Measurements from ENCODE around the gene MGST3.
"Not testable (repeated sequence)": the region's sequence is repeated elsewhere in the genome, so short reads cannot be mapped to it uniquely, and the experiment has no call there.

MGST3 gene

DNA sequence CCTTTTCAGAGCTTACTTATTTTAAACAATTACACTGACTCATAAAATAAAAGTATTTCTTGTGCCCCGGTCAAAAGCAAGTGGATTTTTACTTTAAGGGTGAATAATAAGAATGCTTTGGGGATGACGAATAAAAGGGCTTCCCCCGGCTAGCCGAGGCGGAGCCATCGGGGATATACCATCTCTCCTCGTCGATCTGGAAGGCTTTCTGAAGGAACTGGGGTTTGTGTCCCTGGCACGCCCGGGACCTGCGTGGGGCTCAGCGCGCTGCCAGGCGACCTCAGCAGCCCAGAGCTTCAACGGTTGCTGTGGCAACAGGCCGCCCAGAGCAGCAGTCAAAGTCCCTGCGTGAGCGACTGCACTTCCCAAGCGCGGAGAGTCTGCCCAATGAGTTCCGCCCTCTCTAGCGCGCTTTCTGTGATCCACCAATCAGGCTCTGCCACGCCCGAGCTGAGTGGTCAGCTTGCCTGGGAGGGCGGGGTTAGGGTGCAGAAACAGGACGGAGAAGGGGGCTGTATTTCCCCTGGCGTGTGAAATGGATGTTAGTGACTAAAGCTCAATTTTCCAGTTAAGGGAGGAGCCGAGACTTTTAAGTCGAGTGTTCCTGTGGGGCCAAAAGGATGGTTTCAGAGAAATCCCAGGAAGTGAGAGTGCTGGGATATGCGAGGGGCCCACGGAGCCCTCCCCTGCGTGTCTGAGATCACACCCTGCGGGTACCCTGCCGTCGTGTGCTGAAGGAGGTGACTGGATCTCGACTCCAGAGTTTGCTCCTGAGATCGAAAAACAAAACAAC lies 33.0 kb upstream of the MGST3 start:
- peak overlapping the region; percentile 52 to 79 for H3K27ac ChIP-seq

DNA sequence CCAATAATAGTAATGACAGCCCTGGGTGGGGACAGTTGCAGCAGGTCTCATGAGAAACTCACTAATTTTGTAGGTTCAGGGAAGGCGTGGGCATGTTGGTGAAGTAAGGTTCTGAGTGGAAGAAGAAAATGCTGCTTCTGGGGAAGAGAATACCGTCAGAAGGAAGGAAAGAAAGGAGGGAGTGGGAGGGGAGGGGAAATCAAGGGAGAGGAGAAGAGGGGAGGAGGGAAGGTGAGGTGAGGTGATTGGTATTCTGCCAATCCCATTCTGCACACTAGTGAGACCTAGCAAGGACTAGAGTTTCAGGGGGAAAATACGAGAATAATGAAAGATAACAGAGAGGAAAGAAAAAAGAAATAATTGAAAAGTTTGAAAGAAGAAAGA lies 32.4 kb upstream of the MGST3 start:
- H3K4me3 ChIP-seq = peak overlapping the region; percentile 74
- DNase-seq (ENCODE audit: low spot score) = no peak
- H3K27ac ChIP-seq = peak overlapping the region; percentile 52 to 79
- TF ChIP-seq, protein P1, sequence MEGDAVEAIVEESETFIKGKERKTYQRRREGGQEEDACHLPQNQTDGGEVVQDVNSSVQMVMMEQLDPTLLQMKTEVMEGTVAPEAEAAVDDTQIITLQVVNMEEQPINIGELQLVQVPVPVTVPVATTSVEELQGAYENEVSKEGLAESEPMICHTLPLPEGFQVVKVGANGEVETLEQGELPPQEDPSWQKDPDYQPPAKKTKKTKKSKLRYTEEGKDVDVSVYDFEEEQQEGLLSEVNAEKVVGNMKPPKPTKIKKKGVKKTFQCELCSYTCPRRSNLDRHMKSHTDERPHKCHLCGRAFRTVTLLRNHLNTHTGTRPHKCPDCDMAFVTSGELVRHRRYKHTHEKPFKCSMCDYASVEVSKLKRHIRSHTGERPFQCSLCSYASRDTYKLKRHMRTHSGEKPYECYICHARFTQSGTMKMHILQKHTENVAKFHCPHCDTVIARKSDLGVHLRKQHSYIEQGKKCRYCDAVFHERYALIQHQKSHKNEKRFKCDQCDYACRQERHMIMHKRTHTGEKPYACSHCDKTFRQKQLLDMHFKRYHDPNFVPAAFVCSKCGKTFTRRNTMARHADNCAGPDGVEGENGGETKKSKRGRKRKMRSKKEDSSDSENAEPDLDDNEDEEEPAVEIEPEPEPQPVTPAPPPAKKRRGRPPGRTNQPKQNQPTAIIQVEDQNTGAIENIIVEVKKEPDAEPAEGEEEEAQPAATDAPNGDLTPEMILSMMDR (IDR thresholded peaks at IDR 0.05) = no peak

More for the DNA sequence above, 33.0 kb upstream of the MGST3 start:
- TF ChIP-seq, protein P1 (IDR thresholded peaks at IDR 0.05) = no peak
- peak overlapping the region; percentile 74 for H3K4me3 ChIP-seq
- peak; percentile 98 for DNase-seq (ENCODE audit: low spot score)

DNA sequence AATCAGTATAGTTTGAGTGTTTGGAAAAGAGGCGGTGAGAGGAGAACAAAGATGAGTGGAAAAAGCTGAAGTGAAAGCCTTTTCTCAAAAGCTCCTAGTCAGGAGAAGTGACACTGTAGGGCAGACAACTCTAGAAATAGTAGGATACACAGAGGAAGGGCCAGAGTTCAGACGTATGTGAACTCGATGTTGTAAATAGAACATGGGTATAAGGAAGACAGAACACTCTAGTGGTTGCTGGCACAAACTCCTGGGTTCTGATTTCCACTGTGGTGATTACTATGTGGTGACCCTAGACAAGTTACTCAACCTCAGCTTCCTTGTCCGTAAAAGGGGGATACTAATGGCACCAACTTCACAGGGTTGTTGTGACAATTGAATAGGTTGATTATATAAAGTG lies 30.2 kb upstream of the MGST3 start:
- TF ChIP-seq, protein P1 (IDR thresholded peaks at IDR 0.05) = no peak
- no peak for DNase-seq (ENCODE audit: low spot score)
- no peak overlapping the region for H3K4me3 ChIP-seq
- H3K27ac ChIP-seq = no peak overlapping the region

DNA sequence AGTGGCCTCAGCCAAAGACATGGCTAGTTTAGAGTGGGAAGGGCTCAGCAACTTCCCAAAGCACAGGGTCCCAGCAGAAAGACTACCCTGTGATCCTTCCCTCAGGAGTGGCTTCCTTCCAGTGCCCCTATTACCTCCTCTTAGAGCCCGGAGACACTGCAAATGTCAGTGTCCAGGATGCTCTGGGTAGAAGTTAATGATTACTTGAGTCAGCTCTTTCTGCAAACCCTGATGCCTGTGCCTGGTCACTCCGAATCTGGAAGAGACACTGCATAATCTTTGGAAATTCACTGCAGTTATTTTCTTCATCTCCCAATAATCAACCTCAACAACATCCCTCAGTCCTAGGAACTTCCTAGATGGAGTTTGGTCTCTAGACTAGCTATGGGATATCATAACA lies 27.2 kb upstream of the MGST3 start:
- Histone ChIP-seq H3K4me3 (no peak overlapping the region), H3K27ac (no peak overlapping the region)
- TF ChIP-seq, protein P1 (IDR thresholded peaks at IDR 0.05) = no peak
- DNase-seq (ENCODE audit: low spot score) = no peak

DNA sequence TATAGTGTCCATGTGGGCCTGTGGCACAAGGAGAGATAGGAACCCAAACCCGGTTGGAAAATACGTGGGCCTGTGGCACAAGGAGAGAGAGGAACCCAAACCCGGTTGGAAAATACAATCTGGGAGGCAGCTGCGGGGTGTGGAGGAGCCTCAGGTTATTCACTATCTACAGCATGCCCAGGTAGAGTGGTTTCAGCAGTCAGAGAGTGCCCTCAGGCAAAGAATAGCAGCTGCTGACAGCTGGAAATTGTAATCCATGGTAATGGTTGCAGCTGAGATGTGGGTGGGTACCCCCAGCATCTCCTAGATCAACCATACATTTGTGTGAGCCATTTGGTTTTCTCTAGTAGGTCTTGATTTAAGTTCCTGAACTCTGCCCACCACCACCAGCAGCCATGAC lies 25.8 kb upstream of the MGST3 start:
- DNase-seq (ENCODE audit: low spot score) = no peak
- Histone ChIP-seq H3K4me3 (no peak overlapping the region), H3K27ac (no peak overlapping the region)
- TF ChIP-seq, protein P1 (IDR thresholded peaks at IDR 0.05) = no peak

DNA sequence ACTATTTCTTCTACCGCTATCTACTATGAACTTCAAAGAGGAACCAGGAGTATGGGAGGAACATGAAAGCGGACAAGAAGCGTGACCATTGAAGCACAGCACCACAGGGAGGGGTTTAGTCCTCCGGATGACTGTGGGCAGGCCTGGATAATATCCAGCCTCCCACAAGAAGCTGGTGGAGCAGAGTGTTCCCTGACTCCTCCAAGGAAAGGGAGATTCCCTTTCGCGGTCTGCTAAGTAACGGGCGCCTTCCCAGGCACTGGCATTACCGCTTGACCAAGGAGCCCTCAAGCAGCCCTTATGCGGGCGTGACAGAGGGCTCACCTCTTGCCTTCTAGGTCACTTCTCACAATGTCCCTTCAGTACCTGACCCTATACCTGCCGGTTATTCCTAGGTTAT lies 24.4 kb upstream of the MGST3 start:
- not testable (repeated sequence) for H3K4me3 ChIP-seq; DNase-seq (ENCODE audit: low spot score); H3K27ac ChIP-seq

DNA sequence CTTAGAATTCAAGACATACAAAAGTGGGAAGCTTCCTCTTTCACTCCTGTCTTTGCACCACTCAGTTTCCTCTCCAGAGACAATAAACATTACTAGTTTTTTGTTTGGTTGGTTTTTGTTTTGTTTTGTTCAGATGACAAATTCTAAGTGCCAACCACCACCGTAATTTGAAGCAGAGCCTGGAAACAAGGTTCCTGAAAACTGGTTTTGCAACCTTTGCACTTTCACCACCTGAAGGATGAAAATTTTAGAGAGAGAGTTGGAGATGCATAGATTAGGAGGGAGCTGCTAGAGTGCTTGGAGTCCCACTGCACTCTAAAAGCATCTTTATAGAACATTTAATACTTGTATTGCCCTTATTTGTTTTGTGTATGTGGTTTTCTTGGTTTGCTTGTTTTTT lies 20.2 kb upstream of the MGST3 start:
- no peak for DNase-seq (ENCODE audit: low spot score)
- H3K4me3 ChIP-seq = no peak overlapping the region
- TF ChIP-seq, protein P1 (IDR thresholded peaks at IDR 0.05) = no peak
- H3K27ac ChIP-seq = no peak overlapping the region
